SK-N-SH (cell line): Measurements from ENCODE around the gene TUBB4A. TPM values are rescaled to one million over a fixed set of nuclear protein-coding genes. Genes with fewer than 3 reads are reported as not detected.
A peak's percentile ranks its signal among the peaks of the same experiment; 100 is the strongest.

Experiments used
- CTCF ChIA-PET: fragments of 300-600, 350-600 bp; formaldehyde crosslinking; extraction: SDS; loops from one replicate; lab custom pipeline; 2021; lab: Yijun Ruan, JAX
- POLR2A ChIA-PET: fragments of 350-600 bp; sonication (Branson Sonifier 250); formaldehyde crosslinking; extraction: SDS; loops from one replicate; lab custom pipeline; 2020; ENCODE audit warnings: antibody characterized with exemption, inconsistent platforms; lab: Yijun Ruan, JAX
- DNase-seq: peaks from one replicate; pipeline ENCODE4 v3.0.0; 2012
- H2AFZ ChIP-seq: fragments of 200-600 bp; sonication (generic); 2 replicates; pipeline ENCODE4 v1.8.1; 2016; ENCODE audit warnings: antibody characterized with exemption, mild to moderate bottlenecking, low read depth
- H3F3A ChIP-seq: fragments of 200-600 bp; sonication (generic); replicated peaks from 2 replicates; pipeline ENCODE3; 2016; ENCODE audit warnings: antibody characterized with exemption, mild to moderate bottlenecking; ENCODE audit not compliant: insufficient read depth
- H3K27ac ChIP-seq, 2 experiments: fragments of 200-500 bp in 1 of 2; fragments of 200-600 bp in 1 of 2; sonication (Bioruptor generic) in 1 of 2; sonication (generic), shearing (Covaris generic) in 1 of 2; 2 replicates each; pipeline versions ENCODE4 v1.5.1 to v1.6.1; 2014 to 2016; ENCODE audit warnings: low read depth in 2 of 2, inconsistent platforms in 1 of 2, low read length in 1 of 2, mild to moderate bottlenecking in 1 of 2, mixed read lengths in 1 of 2
- H3K27me3 ChIP-seq: fragments of 200-600 bp; sonication (generic), shearing (Covaris generic); 2 replicates; pipeline ENCODE4 v1.6.1; 2016; ENCODE audit warnings: mixed run types; ENCODE audit not compliant: insufficient read depth
- H3K36me3 ChIP-seq, 2 experiments: fragments of 200-500 bp in 1 of 2; fragments of 200-600 bp in 1 of 2; sonication (Bioruptor generic) in 1 of 2; sonication (generic) in 1 of 2; replicated peaks in 1 of 2; 2 replicates each; pipeline versions ENCODE3 to v1.5.1; 2014 to 2016; ENCODE audit warnings: low read length in 1 of 2, mild to moderate bottlenecking in 1 of 2; ENCODE audit not compliant: insufficient read depth in 2 of 2, control insufficient read depth in 1 of 2
- H3K4me1 ChIP-seq, 2 experiments: fragments of 200-500 bp in 1 of 2; fragments of 200-600 bp in 1 of 2; sonication (Bioruptor generic) in 1 of 2; sonication (generic), shearing (Covaris generic) in 1 of 2; 2 replicates each; pipeline versions ENCODE4 v1.5.1 to v1.6.1; 2014 to 2016; ENCODE audit warnings: low read depth in 1 of 2, low read length in 1 of 2, mixed run types in 1 of 2; ENCODE audit not compliant: insufficient read depth in 2 of 2, control insufficient read depth in 1 of 2
- H3K4me2 ChIP-seq: fragments of 200-600 bp; sonication (generic), shearing (Covaris generic); 2 replicates; pipeline ENCODE4 v1.6.1; 2017; ENCODE audit warnings: mixed run types
- H3K4me3 ChIP-seq, 2 experiments: fragments of 200-500 bp in 1 of 2; fragments of 200-600 bp in 1 of 2; sonication (Bioruptor generic) in 1 of 2; sonication (generic), shearing (Covaris generic) in 1 of 2; 2 replicates each; pipeline versions ENCODE4 v1.5.1 to v1.8.1; 2014 to 2016; ENCODE audit warnings: low read depth in 2 of 2, inconsistent platforms in 1 of 2, low read length in 1 of 2, mild to moderate bottlenecking in 1 of 2, mixed read lengths in 1 of 2, moderate library complexity in 1 of 2
- H3K79me2 ChIP-seq: fragments of 200-600 bp; sonication (generic); 2 replicates; pipeline ENCODE4 v1.8.1; 2017; ENCODE audit warnings: mild to moderate bottlenecking; ENCODE audit not compliant: insufficient read depth
- H3K9ac ChIP-seq: fragments of 200-600 bp; sonication (generic); 2 replicates; pipeline ENCODE4 v1.6.1; 2017; ENCODE audit warnings: mixed run types
- H3K9me2 ChIP-seq: fragments of 200-600 bp; sonication (generic); 2 replicates; pipeline ENCODE4 v1.6.1; 2017; ENCODE audit warnings: mixed run types
- H3K9me3 ChIP-seq: fragments of 200-600 bp; sonication (generic); 2 replicates; pipeline ENCODE4 v1.6.1; 2017; ENCODE audit warnings: mixed run types, mild to moderate bottlenecking, moderate library complexity
- H4K20me1 ChIP-seq: fragments of 200-600 bp; sonication (generic); 2 replicates; pipeline ENCODE4 v1.6.1; 2017; ENCODE audit warnings: mild to moderate bottlenecking, mixed run types; ENCODE audit not compliant: insufficient read depth
- ELF1 ChIP-seq: IDR thresholded peaks from 2 replicates; pipeline ENCODE4 v1.4.0; 2012
- FOXM1 ChIP-seq: IDR thresholded peaks from 2 replicates; pipeline ENCODE4 v1.4.0; 2012; ENCODE audit warnings: low read depth, mild to moderate bottlenecking
- JUND ChIP-seq: IDR thresholded peaks from 2 replicates; pipeline ENCODE4 v1.4.0; 2012
- MXI1 ChIP-seq: IDR thresholded peaks from 2 replicates; pipeline ENCODE4 v1.6.1; 2012; ENCODE audit warnings: mild to moderate bottlenecking, low read depth, low read length, improper control_type of control experiment
- PBX3 ChIP-seq: IDR thresholded peaks from 2 replicates; pipeline ENCODE4; 2012
- RFX5 ChIP-seq: IDR thresholded peaks from 2 replicates; pipeline ENCODE4 v1.6.1; 2012; ENCODE audit warnings: mild to moderate bottlenecking, improper control_type of control experiment, low read length
- RXRA ChIP-seq: IDR thresholded peaks from 2 replicates; pipeline ENCODE4 v1.4.0; 2012; ENCODE audit warnings: low read depth, mild to moderate bottlenecking, borderline replicate concordance
- ZBTB33 ChIP-seq: IDR thresholded peaks from 2 replicates; pipeline ENCODE4 v1.4.0; 2012; ENCODE audit warnings: low read depth, borderline replicate concordance
- WGBS: methylation state at CpG from one replicate; pipeline ENCODE4 v1.1.6; 2017; ENCODE audit warnings: low lambda C conversion rate; 5-methylcytosine and 5-hydroxymethylcytosine counted together
- polyA plus RNA-seq, 3 experiments: library from polyadenylated mRNA; depleted of rRNA; stranded (reverse); fragments of >200 nt; gene quantifications; 2 replicates each; pipeline ENCODE4 v1.2.3, GENCODE V29; 2012
- TF ChIP-seq, protein P1 (sequence below): IDR thresholded peaks from 2 replicates; pipeline ENCODE4 v1.4.0; 2012; ENCODE audit warnings: low read depth
- TF ChIP-seq, protein P2 (sequence below): IDR thresholded peaks from 2 replicates; pipeline ENCODE4 v1.4.0; 2012; ENCODE audit warnings: low read depth, borderline replicate concordance

Gene TUBB4A
- polyA plus RNA-seq, 1 of the 3 experiments (the other 2 are of a cell fraction): 4.5 TPM

DNA sequence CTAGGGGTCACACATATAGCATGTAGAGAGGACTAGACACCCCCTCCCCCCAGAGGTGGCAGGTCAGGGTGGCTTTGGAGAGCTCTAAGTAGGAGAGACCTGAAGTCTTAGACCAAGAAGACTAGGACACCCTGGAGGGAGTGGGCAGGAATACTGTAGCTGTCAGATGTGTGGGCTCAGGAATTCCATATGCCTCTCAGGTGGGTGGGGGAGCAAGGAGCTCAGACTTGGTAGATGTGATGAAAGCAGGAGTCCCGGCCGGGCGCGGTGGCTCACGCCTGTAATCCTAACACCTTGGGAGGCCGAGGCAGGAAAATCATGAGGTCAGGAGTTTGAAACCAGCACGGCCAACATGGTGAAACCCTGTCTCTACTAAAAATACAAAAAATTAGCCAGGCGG lies 36.4 kb downstream of the TUBB4A start:
- Histone ChIP-seq H3K36me3 (no peaks in the 10 kb centered on the region), H3K79me2 (no peaks in the 10 kb centered on the region), H3K4me2 (no peak overlapping the region), H3F3A (no peaks in the 10 kb centered on the region), H3K27ac (no peak overlapping the region), H3K9me2 (no peaks in the 10 kb centered on the region), H2AFZ (no peak overlapping the region), H3K4me3 (no peak overlapping the region), H3K27me3 (peaks cover 46% of the 10 kb centered on the region), H3K9me3 (no peaks in the 10 kb centered on the region), H4K20me1 (no peaks in the 10 kb centered on the region), H3K4me1 (peaks cover 0 to 2% of the 10 kb centered on the region in 2 experiments; a peak in 1 of 4 replicates), H3K9ac (no peak overlapping the region)
- no peak for DNase-seq
- TF ChIP-seq MXI1 (no peak), RFX5 (no peak), JUND (no peak)
- 44% methylated on average over 5 of the region's 8 CpGs for WGBS
- CTCF ChIA-PET: interaction anchor here (1.2 kb wide), 1 partner anchor 51 kb away, joined by 4 read pairs; no protein-coding TSS in a partner anchor
- POLR2A ChIA-PET: no interaction called here

- no peak overlapping the region for H2AFZ ChIP-seq
- peaks cover 0 to 2% of the 10 kb centered on the region in 2 experiments; a peak in 1 of 4 replicates for H3K4me1 ChIP-seq
- peaks cover 46% of the 10 kb centered on the region for H3K27me3 ChIP-seq
- no peaks in the 10 kb centered on the region for H3K9me2 ChIP-seq
- H3K4me2 ChIP-seq: no peak overlapping the region
- H3F3A ChIP-seq: no peaks in the 10 kb centered on the region
- WGBS: 28% methylated on average over 9 of the region's 9 CpGs
- H3K79me2 ChIP-seq: no peaks in the 10 kb centered on the region
- CTCF ChIA-PET: interaction anchor here (1.1 to 1.2 kb wide), 2 partner anchors 52 to 239 kb away, joined by 3 to 4 read pairs; no protein-coding TSS in a partner anchor
- no peak overlapping the region for H3K27ac ChIP-seq
- H3K9ac ChIP-seq: no peak overlapping the region
- DNase-seq: no peak
- POLR2A ChIA-PET: no interaction called here
- H3K9me3 ChIP-seq: no peaks in the 10 kb centered on the region
- TF ChIP-seq, protein P1, sequence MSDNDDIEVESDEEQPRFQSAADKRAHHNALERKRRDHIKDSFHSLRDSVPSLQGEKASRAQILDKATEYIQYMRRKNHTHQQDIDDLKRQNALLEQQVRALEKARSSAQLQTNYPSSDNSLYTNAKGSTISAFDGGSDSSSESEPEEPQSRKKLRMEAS: no peak
- TF ChIP-seq ELF1 (no peak), ZBTB33 (no peak)
- TF ChIP-seq, all 33 proteins: peak for 0
- Histone ChIP-seq H3K4me3 (no peak overlapping the region), H3K36me3 (no peaks in the 10 kb centered on the region), H4K20me1 (no peaks in the 10 kb centered on the region)
Measured at GRCh38 chr19:6465006-6465405, 37.1 kb downstream of the TUBB4A start.

GRCh38 chr19:6464070-6464873 lies 37.8 kb downstream of the TUBB4A start, which contains the start of gene CRB3:
Gene CRB3 (plus strand): TSS chr19:6464271. CDS start chr19:6464702, 431 bp downstream.
- H3K9ac ChIP-seq: no peak within 1 kb of the TSS

More at GRCh38 chr19:6464070-6464873, 37.8 kb downstream of the TUBB4A start, which contains the start of gene CRB3:
- no peak within 1 kb of the TSS for H3K27ac ChIP-seq
- DNase-seq: no peak
- H3K36me3 ChIP-seq: no peaks in the 10 kb centered on the region
- ChIA-PET POLR2A (no interaction called here), CTCF (interaction anchor here (1.1 to 1.2 kb wide), 2 partner anchors 52 to 239 kb away, joined by 3 to 4 read pairs; no protein-coding TSS in a partner anchor)
- no peaks in the 10 kb centered on the region for H3K9me2 ChIP-seq
- WGBS: 2% methylated on average over 16 of the region's 65 CpGs
- H3F3A ChIP-seq: no peaks in the 10 kb centered on the region
- H3K27me3 ChIP-seq: peaks cover 46% of the 10 kb centered on the region
- H3K9me3 ChIP-seq: no peaks in the 10 kb centered on the region
- no peak within 1 kb of the TSS for H2AFZ ChIP-seq
- H4K20me1 ChIP-seq: no peaks in the 10 kb centered on the region
- H3K4me2 ChIP-seq: no peak within 1 kb of the TSS
- TF ChIP-seq ZBTB33: no peak
- no peak for TF ChIP-seq RXRA
- TF ChIP-seq PBX3: no peak
- TF ChIP-seq, protein P1: no peak
- no peak for TF ChIP-seq FOXM1
- no peak for TF ChIP-seq JUND
- TF ChIP-seq, protein P2, sequence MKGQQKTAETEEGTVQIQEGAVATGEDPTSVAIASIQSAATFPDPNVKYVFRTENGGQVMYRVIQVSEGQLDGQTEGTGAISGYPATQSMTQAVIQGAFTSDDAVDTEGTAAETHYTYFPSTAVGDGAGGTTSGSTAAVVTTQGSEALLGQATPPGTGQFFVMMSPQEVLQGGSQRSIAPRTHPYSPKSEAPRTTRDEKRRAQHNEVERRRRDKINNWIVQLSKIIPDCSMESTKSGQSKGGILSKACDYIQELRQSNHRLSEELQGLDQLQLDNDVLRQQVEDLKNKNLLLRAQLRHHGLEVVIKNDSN: peak; percentile 43; the same call in 1 of the 2 replicates
- no peaks in the 10 kb centered on the region for H3K79me2 ChIP-seq
- H3K4me1 ChIP-seq: peaks cover 0 to 2% of the 10 kb centered on the region in 2 experiments; a peak in 1 of 4 replicates
- no peak within 1 kb of the TSS; a peak in 1 of 4 replicates for H3K4me3 ChIP-seq
